Pancreas (tissue), 10 donors: Measurements from ENCODE around the gene VAV1. TPM values are rescaled to one million over a fixed set of nuclear protein-coding genes. Genes with fewer than 3 reads are reported as not detected.

Experiments used
- ATAC-seq, 4 donors: fragments of 200-7000 bp; cut with Tn5 transposase; one replicate each; pipeline versions ENCODE4 v1.8.0 to v1.9.1; 2020; ENCODE audit warnings: mild to moderate bottlenecking in 4 of 4, moderate library complexity in 4 of 4
- DNase-seq, 6 donors: peaks; one replicate each; pipeline ENCODE4 v3.0.0-alpha.2; 2020
- FAIRE-seq: peaks from 2 replicates; lab custom pipeline; 2012; peaks lifted over from hg19 to GRCh38; lab: Jason Lieb, UNC
- H3K27ac ChIP-seq, 4 donors: fragments of 200-600 bp; sonication (generic); 1 replicate in 3 of 4; 2 replicates in 1 of 4; pipeline versions ENCODE4 v1.5.0 to v1.8.0; 2020
- H3K27me3 ChIP-seq, 4 donors: fragments of 200-600 bp; one replicate each; pipeline ENCODE4 v1.8.0; 2021
- H3K36me3 ChIP-seq, 3 donors: fragments of 200-600 bp; sonication (generic) in 1 of 3; one replicate each; pipeline versions ENCODE4 v1.5.0 to v1.8.0; 2020 to 2021
- H3K4me1 ChIP-seq, 3 donors: fragments of 200-600 bp; one replicate each; pipeline ENCODE4 v1.8.0; 2021
- H3K4me3 ChIP-seq, 4 donors: fragments of 200-600 bp; sonication (generic) in 2 of 4; one replicate each; pipeline versions ENCODE4 v1.5.0 to v1.8.0; 2020 to 2021
- H3K9me3 ChIP-seq, 4 donors: fragments of 200-600 bp; one replicate each; pipeline ENCODE4 v1.8.0; 2021
- WGBS, 2 donors: extraction: QIAGEN DNeasy Blood & Tissue Kit; methylation state at CpG; one replicate each; pipeline ENCODE4 v1.1.7; 2013; 5-methylcytosine and 5-hydroxymethylcytosine counted together
- intact Hi-C, 3 donors: fragments of 100-400 bp; cut with DNase I; formaldehyde crosslinking; loops; one replicate each; pipeline versions ENCODE4 v1.11.1 to v1.14.2; 2022
- polyA plus RNA-seq, 2 donors: library from polyadenylated mRNA; stranded (reverse); fragments of 200-250 nt; gene quantifications; one replicate each; pipeline ENCODE4 v1.2.3, GENCODE V29; 2013
- total RNA-seq, 6 donors: library from RNA; stranded (reverse); fragmentation: NEBNext Ultra II Directional in 4 of 6; extraction: Animal tissue kit (Norgen Biotek cat#: 25700) in 4 of 6; gene quantifications; one replicate each; pipeline versions ENCODE4 v1.2.1 to v1.2.4, GENCODE V29; 2021 to 2023
- TF ChIP-seq, protein P1 (sequence below), 4 donors: fragments of 200-600 bp; sonication (generic) in 3 of 4; IDR thresholded peaks; one replicate each; pipeline versions ENCODE4 v1.5.0 to v1.8.0; 2021; ENCODE audit warnings: antibody characterized with exemption in 4 of 4
- donor health status: healthy with polysubstance abuse.
- donor health status: DM: no; HTN: no; CAD: no; lungs with moderate emphysema.
- donor health status: DM: no; HTN: no; CAD: no.
- donor health status: control.
- donor health status: control.
- donor health status: Bipolar disorder and iron deficiency.
- donor health status: DM: yes; HTN: yes; CAD: no.
- donor health status: DM: no; HTN: no; CAD: no.
- donor health status: DM: no; HTN: no; CAD: no.
- donor health status: DM: yes; HTN: yes; CAD: no.

Gene VAV1
- total and polyA plus RNA-seq, 8 donors = 0.23 to 7.3 (median 1.2) TPM

DNA sequence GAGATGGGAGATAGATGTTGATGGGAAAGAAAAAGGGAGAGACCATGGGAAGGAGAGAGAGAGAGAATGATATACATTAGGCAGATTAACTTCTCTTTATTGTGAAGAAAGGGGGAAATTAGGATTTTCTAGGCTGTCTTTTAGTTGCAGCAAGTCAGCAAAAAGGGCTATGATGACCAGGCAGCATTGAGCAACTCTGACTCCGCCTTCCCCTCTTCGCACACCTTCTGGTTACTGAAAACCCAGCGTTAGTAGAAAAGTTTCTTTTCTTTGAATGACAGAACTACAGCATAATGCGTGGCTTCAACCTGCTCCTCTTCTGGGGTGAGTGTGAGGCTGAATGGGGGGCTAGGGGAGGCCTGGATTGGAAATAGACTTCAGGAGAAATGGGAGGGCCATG lies 114.8 kb downstream of the VAV1 start, which contains the start of gene ADGRE1:
Gene ADGRE1, plus strand, starts transcription at position 264 of the 400 bp plus-strand sequence. Its CDS starts 30 bp downstream, at position 294.
- ATAC-seq (peak in 1 of 4 donors; percentile 42), DNase-seq (no peak), FAIRE-seq (no peak)
- intact Hi-C loops = no loop called here
- Histone ChIP-seq H3K27ac (no peak within 1 kb of the TSS), H3K4me1 (no peaks in the 10 kb centered on the region), H3K36me3 (no peaks in the 10 kb centered on the region), H3K4me3 (no peak within 1 kb of the TSS), H3K27me3 (no peaks in the 10 kb centered on the region), H3K9me3 (no peaks in the 10 kb centered on the region)
- TF ChIP-seq, protein P1, sequence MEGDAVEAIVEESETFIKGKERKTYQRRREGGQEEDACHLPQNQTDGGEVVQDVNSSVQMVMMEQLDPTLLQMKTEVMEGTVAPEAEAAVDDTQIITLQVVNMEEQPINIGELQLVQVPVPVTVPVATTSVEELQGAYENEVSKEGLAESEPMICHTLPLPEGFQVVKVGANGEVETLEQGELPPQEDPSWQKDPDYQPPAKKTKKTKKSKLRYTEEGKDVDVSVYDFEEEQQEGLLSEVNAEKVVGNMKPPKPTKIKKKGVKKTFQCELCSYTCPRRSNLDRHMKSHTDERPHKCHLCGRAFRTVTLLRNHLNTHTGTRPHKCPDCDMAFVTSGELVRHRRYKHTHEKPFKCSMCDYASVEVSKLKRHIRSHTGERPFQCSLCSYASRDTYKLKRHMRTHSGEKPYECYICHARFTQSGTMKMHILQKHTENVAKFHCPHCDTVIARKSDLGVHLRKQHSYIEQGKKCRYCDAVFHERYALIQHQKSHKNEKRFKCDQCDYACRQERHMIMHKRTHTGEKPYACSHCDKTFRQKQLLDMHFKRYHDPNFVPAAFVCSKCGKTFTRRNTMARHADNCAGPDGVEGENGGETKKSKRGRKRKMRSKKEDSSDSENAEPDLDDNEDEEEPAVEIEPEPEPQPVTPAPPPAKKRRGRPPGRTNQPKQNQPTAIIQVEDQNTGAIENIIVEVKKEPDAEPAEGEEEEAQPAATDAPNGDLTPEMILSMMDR (IDR thresholded peaks at IDR 0.05) = no peak
- whole genome bisulfite sequencing, 2 donors = 63 to 68% methylated on average over 4 of the region's 4 CpGs

DNA sequence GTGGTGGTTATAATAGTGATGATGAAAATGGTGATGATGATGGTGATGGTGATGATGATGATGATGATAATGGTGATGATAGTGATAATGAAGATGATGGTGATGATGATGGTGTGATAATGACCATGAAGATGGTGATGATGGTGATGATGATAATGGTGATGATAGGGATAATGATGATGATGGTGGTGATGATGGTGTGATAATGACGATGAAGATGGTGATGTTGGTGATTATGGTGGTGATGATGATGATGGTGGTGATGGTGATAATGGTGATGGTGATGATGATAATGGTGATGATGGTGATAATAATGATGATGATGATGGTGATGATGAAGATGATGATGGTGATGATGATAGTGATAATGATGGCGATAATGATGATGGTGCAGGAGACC lies 116.5 kb downstream of the VAV1 start:
- Histone ChIP-seq H3K36me3 (no peaks in the 10 kb centered on the region), H3K4me3 (no peak overlapping the region), H3K9me3 (no peaks in the 10 kb centered on the region), H3K27ac (no peak overlapping the region), H3K4me1 (no peaks in the 10 kb centered on the region), H3K27me3 (no peaks in the 10 kb centered on the region)
- TF ChIP-seq, protein P1 (IDR thresholded peaks at IDR 0.05) = no peak
- ATAC-seq (no peak), FAIRE-seq (no peak), DNase-seq (no peak)
- intact Hi-C loops = no loop called here
- WGBS, 2 donors = 73 to 79% methylated on average over 2 of the region's 2 CpGs

GRCh38 chr19:6890401-6890913 lies 117.9 kb downstream of the VAV1 start:
- no peaks in the 10 kb centered on the region for H3K4me1 ChIP-seq
- H3K9me3 ChIP-seq = no peaks in the 10 kb centered on the region
- TF ChIP-seq, protein P1 (IDR thresholded peaks at IDR 0.05) = no peak
- FAIRE-seq (no peak), DNase-seq (no peak), ATAC-seq (no peak)
- no peaks in the 10 kb centered on the region for H3K27me3 ChIP-seq
- H3K4me3 ChIP-seq = no peak overlapping the region
- no peaks in the 10 kb centered on the region for H3K36me3 ChIP-seq
- intact Hi-C loops = no loop called here
- WGBS, 2 donors = 30 to 40% methylated on average over 3 of the region's 3 CpGs
- H3K27ac ChIP-seq = no peak overlapping the region

DNA sequence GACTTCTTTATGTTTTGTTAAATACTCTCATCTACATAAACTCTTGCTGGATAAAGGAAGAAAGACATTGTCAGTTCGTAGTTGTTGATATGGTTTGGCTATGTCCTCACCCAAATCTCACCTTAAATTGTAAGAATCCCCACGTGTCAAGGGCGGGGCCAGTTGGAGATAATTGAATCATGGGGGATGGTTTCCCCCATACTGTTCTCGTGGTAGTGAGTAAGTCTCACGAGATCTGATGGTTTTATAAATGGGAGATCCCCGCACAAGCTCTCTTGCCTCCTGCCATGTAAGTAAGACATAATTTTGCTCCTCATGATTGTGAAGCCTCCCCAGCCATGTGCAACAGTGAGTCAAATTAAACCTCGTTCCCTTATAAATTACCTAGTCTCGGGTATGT lies 118.4 kb downstream of the VAV1 start:
- H3K4me1 ChIP-seq = no peaks in the 10 kb centered on the region
- no peak for ATAC-seq
- DNase-seq = no peak
- H3K9me3 ChIP-seq = no peaks in the 10 kb centered on the region
- H3K36me3 ChIP-seq = no peaks in the 10 kb centered on the region
- intact Hi-C loops = no loop called here
- 38 to 53% methylated on average over 8 of the region's 8 CpGs for WGBS, 2 donors
- H3K27me3 ChIP-seq = no peaks in the 10 kb centered on the region
- no peak overlapping the region for H3K4me3 ChIP-seq
- FAIRE-seq = no peak
- TF ChIP-seq, protein P1 (IDR thresholded peaks at IDR 0.05) = no peak
- no peak overlapping the region for H3K27ac ChIP-seq

- no peak for FAIRE-seq
- intact Hi-C loops = no loop called here
- no peak overlapping the region for H3K27ac ChIP-seq
- TF ChIP-seq, protein P1 (IDR thresholded peaks at IDR 0.05) = no peak
- no peaks in the 10 kb centered on the region for H3K9me3 ChIP-seq
- H3K4me3 ChIP-seq = no peak overlapping the region
- no peaks in the 10 kb centered on the region for H3K36me3 ChIP-seq
- ATAC-seq = peak in 1 of 4 donors; percentile 40
- no peaks in the 10 kb centered on the region for H3K4me1 ChIP-seq
- no peak for DNase-seq
- no peaks in the 10 kb centered on the region for H3K27me3 ChIP-seq
- 58 to 75% methylated on average over 8 of the region's 8 CpGs for WGBS, 2 donors
Measured at GRCh38 chr19:6891761-6892385, 119.4 kb downstream of the VAV1 start.
